NCI-H187 treated with DMSO at 0.1 percent for 48 hours (cell line): ENCODE data around the gene SLC39A8.

Experiments
- DNase-seq: peaks from one replicate; lab custom pipeline; 2025; lab: John Stamatoyannopoulos, UW

The SLC39A8 gene

GRCh38 chr4:102339018-102339417, 6.3 kb downstream of the SLC39A8 start:
- DNase-seq: no peak

DNA sequence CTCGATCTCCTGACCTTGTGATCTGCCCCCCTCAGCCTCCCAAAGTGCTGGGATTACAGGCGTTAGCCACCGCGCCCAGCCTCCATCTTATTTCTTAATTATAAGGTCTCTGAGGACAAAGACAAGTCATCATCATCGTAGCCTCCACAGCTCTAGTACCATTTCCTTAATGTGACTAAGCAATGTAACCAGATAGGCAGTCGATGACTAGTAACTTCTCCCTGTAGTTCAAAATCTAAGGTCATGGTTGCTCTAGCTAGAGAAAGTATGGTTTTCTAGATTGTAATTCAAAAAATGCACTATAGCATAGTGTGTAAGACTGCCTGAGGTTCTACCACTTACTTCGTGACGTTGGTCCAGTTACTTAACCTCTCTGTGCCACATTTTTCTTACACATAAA, 6.9 kb downstream of the SLC39A8 start:
- no peak for DNase-seq

GRCh38 chr4:102335616-102336015, 9.7 kb downstream of the SLC39A8 start:
- no peak for DNase-seq

GRCh38 chr4:102334624-102335023, 10.7 kb downstream of the SLC39A8 start:
- peak; percentile 23 for DNase-seq

- no peak for DNase-seq
Measured at GRCh38 chr4:102333787-102334186, 11.5 kb downstream of the SLC39A8 start.

DNA sequence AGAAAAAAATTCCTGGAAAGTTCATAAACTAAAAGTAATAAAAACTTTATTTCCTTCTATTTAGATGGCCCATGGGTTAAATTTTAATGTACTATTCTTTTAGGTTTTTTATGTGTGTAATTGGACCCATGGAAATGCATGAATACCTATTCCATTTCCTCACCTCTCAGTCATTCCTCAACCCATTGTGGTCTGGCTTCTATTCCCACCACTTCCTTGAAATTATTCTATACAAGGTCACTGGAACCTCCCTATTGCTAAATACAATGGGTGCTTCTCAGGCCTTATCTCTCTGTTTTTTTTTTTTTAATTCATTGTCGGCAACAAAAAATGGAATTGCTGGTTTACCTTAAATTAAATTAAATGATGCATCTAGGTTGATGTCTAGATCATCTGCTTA, 17.2 kb downstream of the SLC39A8 start:
- DNase-seq: no peak

DNA sequence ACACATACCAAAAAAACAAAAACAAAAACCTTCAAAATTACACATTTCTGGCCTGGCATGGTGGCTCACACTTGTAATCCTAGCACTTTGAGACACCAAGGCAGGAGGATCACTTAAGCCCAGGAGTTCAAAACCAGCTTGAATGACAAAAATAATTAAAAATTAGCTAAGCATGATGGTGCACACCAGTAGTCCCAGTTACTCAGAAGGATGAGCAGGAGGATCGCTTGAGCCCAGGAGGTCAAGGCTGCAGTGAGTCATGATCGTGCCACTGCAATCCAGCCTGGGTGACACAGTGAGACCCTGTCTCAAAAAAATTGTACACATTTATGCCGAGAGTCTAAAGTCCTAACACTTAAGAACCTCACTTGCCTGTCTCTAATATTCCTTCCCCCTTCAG, 18.3 kb downstream of the SLC39A8 start:
- no peak for DNase-seq

DNA sequence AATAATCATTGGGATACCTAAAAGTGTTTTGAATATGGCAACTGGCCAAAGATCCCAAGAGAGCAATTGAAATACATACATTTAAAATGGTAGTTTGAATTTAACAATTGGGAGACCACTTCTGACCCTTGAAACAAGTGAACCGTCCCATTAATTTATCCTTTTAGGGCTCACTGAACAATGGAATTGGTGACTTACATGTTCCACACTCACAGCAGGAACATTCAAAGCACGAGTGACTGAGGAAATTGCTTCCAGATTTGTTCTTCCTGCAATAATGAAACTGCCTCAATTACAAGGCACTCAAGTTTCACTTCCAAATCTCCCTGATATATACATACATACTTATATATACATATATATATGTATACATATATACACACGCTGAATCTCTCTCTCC, 20.6 kb downstream of the SLC39A8 start:
- DNase-seq: no peak

DNA sequence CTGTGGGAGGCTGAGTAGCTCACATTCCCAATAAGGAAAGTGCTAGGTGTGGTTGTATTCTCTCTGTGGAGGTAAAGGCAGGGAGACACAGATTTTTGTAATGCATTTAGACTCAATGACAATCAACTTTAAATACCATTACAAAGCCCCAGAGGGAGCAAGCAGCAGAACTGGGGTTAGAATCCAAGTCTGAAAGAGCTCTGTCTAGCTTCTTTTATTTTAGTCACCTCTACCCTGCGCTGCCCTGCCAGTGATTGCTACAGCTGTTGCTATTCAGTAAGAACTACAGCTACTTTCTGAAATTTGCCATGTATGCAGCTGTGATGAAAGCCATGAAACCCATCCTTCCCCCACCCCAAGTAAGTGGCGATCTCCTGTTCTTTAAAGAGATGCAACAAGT, 22.5 kb downstream of the SLC39A8 start:
- DNase-seq: no peak

- DNase-seq: no peak
Measured at GRCh38 chr4:102321260-102321995, 23.9 kb downstream of the SLC39A8 start.

- no peak for DNase-seq
Measured at GRCh38 chr4:102319594-102319993, 25.7 kb downstream of the SLC39A8 start.

- no peak for DNase-seq
Measured at GRCh38 chr4:102318526-102318925, 26.8 kb downstream of the SLC39A8 start.

GRCh38 chr4:102318105-102318504, 27.2 kb downstream of the SLC39A8 start:
- DNase-seq: no peak

GRCh38 chr4:102317459-102317858, 27.8 kb downstream of the SLC39A8 start:
- DNase-seq: no peak

GRCh38 chr4:102316585-102316984, 28.7 kb downstream of the SLC39A8 start:
- no peak for DNase-seq

- no peak for DNase-seq
Measured at GRCh38 chr4:102315532-102315931, 29.8 kb downstream of the SLC39A8 start.

- DNase-seq: no peak
Measured at GRCh38 chr4:102312417-102312816, 32.9 kb downstream of the SLC39A8 start.

- no peak for DNase-seq
Measured at GRCh38 chr4:102311912-102312311, 33.4 kb downstream of the SLC39A8 start.

- DNase-seq: no peak
Measured at GRCh38 chr4:102311407-102311806, 33.9 kb downstream of the SLC39A8 start.

DNA sequence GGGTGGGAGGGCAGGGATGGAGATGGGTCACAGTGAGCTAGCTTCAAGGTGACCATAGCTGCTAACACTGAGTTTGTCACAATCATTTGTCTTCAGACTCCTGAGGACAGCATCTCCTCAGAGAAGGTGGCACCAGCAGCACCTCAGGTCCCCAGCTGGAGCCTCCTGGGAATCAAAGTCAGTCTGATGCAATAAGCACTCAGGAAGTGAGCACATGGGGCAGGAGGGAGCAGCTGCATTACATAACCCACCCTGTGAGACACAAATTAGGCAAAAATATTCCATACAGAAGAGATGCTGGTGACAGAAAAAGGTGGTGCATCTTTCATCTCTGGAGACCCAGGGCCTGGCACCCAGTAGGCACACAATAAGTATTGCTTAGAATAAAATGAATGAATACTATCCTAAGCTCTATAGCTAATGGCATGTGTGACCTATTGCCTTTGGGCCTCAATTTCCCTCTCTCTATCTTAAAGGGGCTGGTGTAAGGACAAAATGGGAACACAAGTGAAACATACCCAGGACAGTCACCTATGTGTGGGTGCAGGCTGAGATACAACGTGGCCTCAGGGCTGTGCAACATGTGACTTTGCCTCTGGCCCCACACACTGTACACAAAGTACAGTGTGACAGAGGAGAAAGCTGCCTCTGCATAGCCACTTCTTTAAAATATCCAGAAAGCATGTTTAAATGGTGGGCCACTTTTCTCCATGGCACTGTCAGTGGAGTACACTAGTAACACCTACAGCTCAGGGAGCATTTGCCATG, 37.1 kb downstream of the SLC39A8 start:
- DNase-seq: no peak

DNA sequence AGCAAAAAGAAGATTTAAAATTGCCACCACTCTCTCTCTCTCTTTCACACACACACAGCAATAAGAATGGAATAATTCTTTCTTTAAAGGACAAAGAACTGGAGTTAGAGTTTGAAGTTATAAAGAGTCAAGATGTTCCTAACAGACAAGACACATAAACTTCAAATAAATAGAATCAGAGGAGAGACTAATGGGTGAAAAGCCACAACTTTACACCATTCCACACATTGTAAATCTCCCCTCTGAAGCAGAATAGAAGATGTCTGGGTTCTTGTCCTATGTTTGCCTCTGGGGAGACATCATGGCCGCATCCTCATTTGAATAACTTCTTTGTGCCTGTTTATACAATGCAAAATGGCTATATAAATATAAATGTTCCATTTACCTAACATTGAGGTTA, 39.6 kb downstream of the SLC39A8 start:
- DNase-seq: no peak

GRCh38 chr4:102302762-102303161, 42.5 kb downstream of the SLC39A8 start:
- DNase-seq: no peak

DNA sequence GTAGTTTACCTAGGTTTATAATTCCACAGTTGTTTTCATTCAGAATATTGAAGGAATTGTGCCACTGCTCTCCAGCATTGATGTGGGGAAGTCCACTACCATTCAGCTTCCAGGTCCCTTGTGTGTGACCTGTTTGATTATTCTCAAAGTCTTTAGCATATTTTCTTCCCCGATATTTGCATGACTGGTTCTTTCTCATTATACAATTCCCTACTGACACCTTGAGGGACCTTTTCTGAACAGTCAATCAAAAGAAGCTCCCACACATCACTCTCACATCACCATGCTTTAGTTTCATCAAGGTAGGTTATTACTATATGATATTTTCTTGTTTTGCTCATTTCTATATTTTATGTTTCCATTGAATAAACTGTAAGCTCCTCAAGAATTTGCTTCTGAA, 44.1 kb downstream of the SLC39A8 start:
- DNase-seq: no peak
